Measurements from ENCODE around the gene MTOR. TPM values are rescaled to one million over a fixed set of nuclear protein-coding genes. Genes with fewer than 3 reads are reported as not detected.
A peak's percentile ranks its signal among the peaks of the same experiment; 100 is the strongest.

The MTOR gene
- total RNA-seq, 1 experiment from 2014 or later: 48.0 TPM

DNA sequence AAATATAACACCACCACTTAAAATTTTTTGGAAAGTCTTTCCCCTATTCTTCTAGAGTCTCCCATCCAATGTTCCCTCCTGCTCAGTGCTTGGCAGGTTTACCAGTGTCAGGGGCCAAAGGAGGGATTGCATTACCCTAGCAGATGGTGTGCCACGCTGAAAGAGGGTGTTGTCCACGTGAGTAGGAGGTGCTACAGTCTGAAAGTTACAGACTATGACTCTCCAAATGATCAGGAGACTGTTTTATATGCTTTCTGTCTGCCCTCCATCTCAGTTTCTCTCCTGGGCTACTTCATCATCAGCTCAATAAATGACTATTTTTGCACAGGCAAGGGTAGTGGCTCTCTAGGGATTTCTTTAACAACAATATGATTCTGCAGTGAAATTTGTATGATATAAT is 104.5 kb downstream of the MTOR start:
- no peaks in the 10 kb centered on the region for H3K9me3 ChIP-seq (ENCODE audit: low read length)
- no peaks in the 10 kb centered on the region for H4K20me1 ChIP-seq (ENCODE audit: low read length)
- H3K9me2 ChIP-seq (replicated peaks; ENCODE audit: low read length): no peaks in the 10 kb centered on the region
- H3K9ac ChIP-seq (ENCODE audit: low read length): peak overlapping the region; percentile 56
- intact Hi-C loops (cut with micrococcal nuclease): loop anchor here (1.0 to 2.0 kb wide), 3 partner anchors 23 to 59 kb away; partner anchors contain the start of gene EXOSC10
- peaks cover 12% of the 10 kb centered on the region for H3F3A ChIP-seq (ENCODE audit: low read length, unreplicated experiment)
- no TSS peak for BruUV-seq (replicated peaks)
- CTCF ChIA-PET: interaction anchor here (1.0 to 1.2 kb wide), 2 partner anchors 10 to 60 kb away, joined by 3 to 10 read pairs; no protein-coding TSS in a partner anchor
- POLR2A ChIA-PET (ENCODE audit: unreplicated experiment): no interaction called here
- TF ChIP-seq EZH2 (IDR thresholded peaks at IDR 0.05; ENCODE audit: low read length, unreplicated experiment): no peak
- H3K4me3 ChIP-seq (ENCODE audit: low read length): peak overlapping the region; percentile 8; the same call in 1 of the 2 replicates
- peaks cover 41% of the 10 kb centered on the region for H3K4me1 ChIP-seq (ENCODE audit: insufficient read depth, low read length)
- H3K79me2 ChIP-seq (ENCODE audit: low read length): 0 out of 2 replicates have a peak, but pooled peaks cover 6% of the 10 kb centered on the region
- peak overlapping the region; percentile 86 for H3K27ac ChIP-seq (ENCODE audit: low read length)
- peaks cover 12% of the 10 kb centered on the region for H3K36me3 ChIP-seq (ENCODE audit: low read depth, low read length)
- H3K27me3 ChIP-seq (ENCODE audit: low read length): no peaks in the 10 kb centered on the region
- H3K4me2 ChIP-seq (ENCODE audit: low read length): peak overlapping the region; percentile 60
- no peak for DNase-seq
- no peak overlapping the region for H2AFZ ChIP-seq (ENCODE audit: low read length)
- 0 out of 2 replicates have a peak, but pooled peaks have one; percentile 3 for ATAC-seq

DNA sequence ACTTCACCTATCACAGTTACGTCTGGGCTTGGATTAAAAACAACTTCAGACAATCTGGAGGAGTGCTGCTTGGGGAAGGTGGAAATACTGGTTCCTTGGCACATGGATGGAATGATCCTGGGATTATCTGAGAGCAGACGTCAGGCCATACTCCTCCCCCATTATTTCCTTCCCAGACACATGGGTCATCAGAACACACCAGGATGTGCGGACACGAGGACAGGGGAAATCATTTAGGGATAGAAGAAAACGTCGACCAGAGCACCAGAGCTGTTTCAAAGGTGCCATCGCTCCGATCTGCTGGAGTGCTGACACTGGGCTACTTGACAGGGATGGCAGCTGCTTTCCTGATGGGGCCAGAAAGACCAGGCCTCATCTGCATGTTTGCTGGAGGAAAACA is 105.0 kb downstream of the MTOR start:
- Histone ChIP-seq H3K4me2 (ENCODE audit: low read length) (peak overlapping the region; percentile 22), H3F3A (ENCODE audit: low read length, unreplicated experiment) (peaks cover 12% of the 10 kb centered on the region), H3K4me1 (ENCODE audit: insufficient read depth, low read length) (peaks cover 45% of the 10 kb centered on the region), H3K9me3 (ENCODE audit: low read length) (no peaks in the 10 kb centered on the region), H3K79me2 (ENCODE audit: low read length) (0 out of 2 replicates have a peak, but pooled peaks cover 6% of the 10 kb centered on the region), H3K27ac (ENCODE audit: low read length) (peak overlapping the region; percentile 86), H4K20me1 (ENCODE audit: low read length) (no peaks in the 10 kb centered on the region), H3K4me3 (ENCODE audit: low read length) (no peak overlapping the region), H3K27me3 (ENCODE audit: low read length) (no peaks in the 10 kb centered on the region), H3K36me3 (ENCODE audit: low read depth, low read length) (peaks cover 12% of the 10 kb centered on the region), H3K9ac (ENCODE audit: low read length) (peak overlapping the region; percentile 56), H3K9me2 (replicated peaks; ENCODE audit: low read length) (no peaks in the 10 kb centered on the region), H2AFZ (ENCODE audit: low read length) (no peak overlapping the region)
- intact Hi-C loops (cut with micrococcal nuclease): loop anchor here (2.0 kb wide), 1 partner anchor 23 kb away; no protein-coding TSS in a partner anchor
- CTCF ChIA-PET: no interaction called here
- no TSS peak for BruUV-seq (replicated peaks)
- DNase-seq (peak; percentile 31), ATAC-seq (no peak)
- POLR2A ChIA-PET (ENCODE audit: unreplicated experiment): no interaction called here
- TF ChIP-seq EZH2 (IDR thresholded peaks at IDR 0.05; ENCODE audit: low read length, unreplicated experiment) (no peak), EZH2phosphoT487 (IDR thresholded peaks at IDR 0.05; ENCODE audit: borderline replicate concordance, low read length) (no peak)
- TF ChIP-seq, protein P1, sequence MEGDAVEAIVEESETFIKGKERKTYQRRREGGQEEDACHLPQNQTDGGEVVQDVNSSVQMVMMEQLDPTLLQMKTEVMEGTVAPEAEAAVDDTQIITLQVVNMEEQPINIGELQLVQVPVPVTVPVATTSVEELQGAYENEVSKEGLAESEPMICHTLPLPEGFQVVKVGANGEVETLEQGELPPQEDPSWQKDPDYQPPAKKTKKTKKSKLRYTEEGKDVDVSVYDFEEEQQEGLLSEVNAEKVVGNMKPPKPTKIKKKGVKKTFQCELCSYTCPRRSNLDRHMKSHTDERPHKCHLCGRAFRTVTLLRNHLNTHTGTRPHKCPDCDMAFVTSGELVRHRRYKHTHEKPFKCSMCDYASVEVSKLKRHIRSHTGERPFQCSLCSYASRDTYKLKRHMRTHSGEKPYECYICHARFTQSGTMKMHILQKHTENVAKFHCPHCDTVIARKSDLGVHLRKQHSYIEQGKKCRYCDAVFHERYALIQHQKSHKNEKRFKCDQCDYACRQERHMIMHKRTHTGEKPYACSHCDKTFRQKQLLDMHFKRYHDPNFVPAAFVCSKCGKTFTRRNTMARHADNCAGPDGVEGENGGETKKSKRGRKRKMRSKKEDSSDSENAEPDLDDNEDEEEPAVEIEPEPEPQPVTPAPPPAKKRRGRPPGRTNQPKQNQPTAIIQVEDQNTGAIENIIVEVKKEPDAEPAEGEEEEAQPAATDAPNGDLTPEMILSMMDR (conservative IDR thresholded peaks at IDR 0.05; ENCODE audit: low read depth, low read length): no peak

DNA sequence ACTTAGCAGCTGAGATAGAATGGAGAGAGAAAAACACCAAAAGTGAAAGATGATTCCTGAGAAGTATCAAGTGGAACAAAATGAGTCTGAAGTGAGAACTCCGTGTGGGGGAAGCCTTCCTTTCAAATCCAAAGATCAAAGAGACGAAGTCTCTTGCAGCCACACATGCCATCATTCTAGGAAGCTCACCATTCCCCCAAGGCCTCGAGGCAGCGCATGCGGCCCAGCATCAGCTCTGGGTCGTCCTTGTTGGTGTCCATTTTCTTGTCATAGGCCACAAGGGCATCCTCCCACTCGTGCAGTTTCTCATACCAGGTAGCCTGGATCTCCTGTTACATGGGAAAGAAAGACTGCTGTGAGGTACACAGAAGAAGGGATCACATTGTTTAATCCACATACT is 105.4 kb downstream of the MTOR start:
- no peak for DNase-seq
- CTCF ChIA-PET: interaction anchor here (0.6 to 1.0 kb wide), 4 partner anchors 9 to 85 kb away, joined by 3 to 8 read pairs (median 4); partner anchors contain the start of gene EXOSC10
- peak overlapping the region; percentile 22 for H3K4me2 ChIP-seq (ENCODE audit: low read length)

More for the DNA sequence above, 105.4 kb downstream of the MTOR start:
- Histone ChIP-seq H3K79me2 (ENCODE audit: low read length) (0 out of 2 replicates have a peak, but pooled peaks cover 6% of the 10 kb centered on the region), H3K9me2 (replicated peaks; ENCODE audit: low read length) (no peaks in the 10 kb centered on the region), H2AFZ (ENCODE audit: low read length) (no peak overlapping the region), H4K20me1 (ENCODE audit: low read length) (no peaks in the 10 kb centered on the region), H3F3A (ENCODE audit: low read length, unreplicated experiment) (peaks cover 12% of the 10 kb centered on the region), H3K27me3 (ENCODE audit: low read length) (no peaks in the 10 kb centered on the region), H3K4me3 (ENCODE audit: low read length) (no peak overlapping the region), H3K4me1 (ENCODE audit: insufficient read depth, low read length) (peaks cover 50% of the 10 kb centered on the region), H3K9me3 (ENCODE audit: low read length) (no peaks in the 10 kb centered on the region), H3K27ac (ENCODE audit: low read length) (peak overlapping the region; percentile 86), H3K9ac (ENCODE audit: low read length) (peak overlapping the region; percentile 56), H3K36me3 (ENCODE audit: low read depth, low read length) (peaks cover 12% of the 10 kb centered on the region)
- no TSS peak for BruUV-seq (replicated peaks)
- intact Hi-C loops (cut with micrococcal nuclease): loop anchor here (1.0 to 2.0 kb wide), 2 partner anchors 10 to 24 kb away; no protein-coding TSS in a partner anchor
- ATAC-seq: no peak
- TF ChIP-seq, protein P1 (conservative IDR thresholded peaks at IDR 0.05; ENCODE audit: low read depth, low read length): no peak
- TF ChIP-seq EZH2phosphoT487 (IDR thresholded peaks at IDR 0.05; ENCODE audit: borderline replicate concordance, low read length) (no peak), EZH2 (IDR thresholded peaks at IDR 0.05; ENCODE audit: low read length, unreplicated experiment) (no peak)
- POLR2A ChIA-PET (ENCODE audit: unreplicated experiment): no interaction called here
